ENCODE data around the gene MORN1. TPM values are rescaled to one million over a fixed set of nuclear protein-coding genes. Genes with fewer than 3 reads are reported as not detected.

Gene MORN1
- total and polyA plus RNA-seq, 2 of the 8 experiments (the other 6 are each of a cell fraction or from before 2014, with no cell fraction given): 5.0 to 9.1 TPM

- no peak overlapping the region for H2BK5ac ChIP-seq (ENCODE audit: low read depth, low read length)
- H3K56ac ChIP-seq (replicated peaks; ENCODE audit: insufficient read length, low read depth, low read length): no peak overlapping the region
- H4K20me1 ChIP-seq (replicated peaks in 1 of 2; ENCODE audit: control insufficient read depth in 1 of 2, insufficient read depth in 2 of 2, low read length in 2 of 2): no peaks in the 10 kb centered on the region
- no peak overlapping the region for H3K18ac ChIP-seq (ENCODE audit: extremely low read depth, low read length)
- no peak overlapping the region for H3K4ac ChIP-seq (replicated peaks; ENCODE audit: insufficient read length, low read depth, low read length)
- H2AK5ac ChIP-seq (ENCODE audit: low read depth, low read length): no peak overlapping the region
- H3K27me3 ChIP-seq (replicated peaks in 1 of 4; ENCODE audit: control insufficient read depth in 3 of 4, extremely low read depth in 1 of 4, insufficient read depth in 3 of 4, low read length in 3 of 4): peaks cover 0 to 4% (median 2%) of the 10 kb centered on the region in 4 experiments; a peak in 5 of 7 replicates
- H3K4me1 ChIP-seq (replicated peaks in 1 of 4; ENCODE audit: control insufficient read depth in 3 of 4, insufficient read depth in 4 of 4, low read length in 3 of 4): no peaks in the 10 kb centered on the region
- CTCF ChIA-PET (ENCODE audit: partially characterized antibody): no interaction called here
- H2BK120ac ChIP-seq (replicated peaks; ENCODE audit: low read depth, low read length): no peak overlapping the region
- no peak overlapping the region for H3K14ac ChIP-seq (ENCODE audit: insufficient read length)
- TF ChIP-seq E2F6 (IDR thresholded peaks at IDR 0.05): no peak
- no peak overlapping the region for H3K4me2 ChIP-seq (ENCODE audit: insufficient read depth in 1 of 2, low read depth in 2 of 2, low read length in 2 of 2)
- H3K79me1 ChIP-seq (ENCODE audit: low read depth, low read length): no peaks in the 10 kb centered on the region
- no peak overlapping the region for H4K5ac ChIP-seq (ENCODE audit: insufficient read length, low read depth, low read length)
- POLR2A ChIA-PET (ENCODE audit: partially characterized antibody): no interaction called here
- H3K36me3 ChIP-seq (ENCODE audit: control insufficient read depth in 2 of 4, insufficient read depth in 4 of 4, low read length in 3 of 4): no peaks in the 10 kb centered on the region
- no peak overlapping the region for H2BK20ac ChIP-seq (ENCODE audit: low read length)
- no peak overlapping the region for H4K91ac ChIP-seq (replicated peaks; ENCODE audit: insufficient read length, low read length)
- no peak overlapping the region for H3K23ac ChIP-seq (ENCODE audit: insufficient read length)
- FAIRE-seq (no peak), DNase-seq (ENCODE audit: low read depth in 1 of 2, low spot score in 2 of 2) (no peak)
- H3K79me2 ChIP-seq (ENCODE audit: control insufficient read depth in 1 of 2, insufficient read depth in 2 of 2, low read length in 2 of 2): no peaks in the 10 kb centered on the region
- H3K23me2 ChIP-seq (ENCODE audit: low read depth, low read length): no peaks in the 10 kb centered on the region
- no peak overlapping the region for H3K4me3 ChIP-seq (ENCODE audit: extremely low read depth in 1 of 4, insufficient read depth in 2 of 4, low read depth in 3 of 4, low read length in 4 of 4)
- H2BK15ac ChIP-seq (ENCODE audit: low read length): no peak overlapping the region
- H2BK12ac ChIP-seq (ENCODE audit: low read depth, low read length): no peak overlapping the region
- no peak overlapping the region for H3K27ac ChIP-seq (ENCODE audit: low read depth, low read length)
- no peaks in the 10 kb centered on the region for H3K9me3 ChIP-seq (ENCODE audit: insufficient read depth in 2 of 2, low read depth in 1 of 2, low read length in 1 of 2)
- H2AFZ ChIP-seq (ENCODE audit: low read length): no peak overlapping the region
- no peak overlapping the region for H3K9ac ChIP-seq (replicated peaks in 1 of 4; ENCODE audit: extremely low read depth in 1 of 4, low read depth in 3 of 4, low read length in 3 of 4)
- 79% methylated on average over 7 of the region's 7 CpGs; no CpG with 5 or more reads in 1 of the 2 experiments for WGBS, 2 experiments (ENCODE audit: extremely low coverage in 1 of 2, insufficient coverage in 1 of 2, insufficient read length in 1 of 2, insufficient replicate concordance in 2 of 2, low coverage in 1 of 2, low lambda C conversion rate in 2 of 2, missing lambda C conversion rate in 1 of 2)
- H4K8ac ChIP-seq (ENCODE audit: extremely low read depth, insufficient read depth, low read length): no peak overlapping the region
These were observed 45.5 kb upstream of the MORN1 start for GRCh38 chr1:2436876-2437275.

All from H1 (cell line).